IMR-90 (cell line): ENCODE results near the gene DUXB. TPM values are rescaled to one million over a fixed set of nuclear protein-coding genes. Genes with fewer than 3 reads are reported as not detected.

Experiments
- ATAC-seq: fragments of 200-7000 bp; cut with Tn5 transposase; 2 replicates; pipeline ENCODE4 v1.9.1; 2020; ENCODE audit warnings: low read depth, mild to moderate bottlenecking, moderate library complexity
- BruUV-seq: library from RNA; stranded (reverse); fragments of 400-500 nt; replicated peaks from 2 replicates; lab custom pipeline; 2021; lab: Mats Ljungman, UMichigan
- CTCF ChIA-PET: fragments of 300-600 bp; formaldehyde crosslinking; extraction: SDS; loops from one replicate; lab custom pipeline; 2021; ENCODE audit warnings: antibody characterized with exemption; lab: Yijun Ruan, JAX
- POLR2A ChIA-PET: fragments of 300-600 bp; sonication (Branson Sonifier 250); formaldehyde crosslinking; loops from one replicate; lab custom pipeline; 2022; ENCODE audit warnings: antibody characterized with exemption; ENCODE audit not compliant: unreplicated experiment; lab: Charles Lee
- DNase-seq: peaks from one replicate; pipeline ENCODE4 v3.0.0; 2013
- H2AFZ ChIP-seq: replicated peaks from 2 replicates; pipeline ENCODE3; 2013; ENCODE audit warnings: low read length, mild to moderate bottlenecking; ENCODE audit not compliant: poor library complexity
- H2AK5ac ChIP-seq: 2 replicates; pipeline ENCODE4 v1.6.1; 2013; ENCODE audit warnings: low read depth, low read length, inconsistent platforms
- H2AK9ac ChIP-seq: replicated peaks from 2 replicates; pipeline ENCODE3; 2013; ENCODE audit warnings: mild to moderate bottlenecking, low read depth, low read length, moderate library complexity; ENCODE audit not compliant: poor library complexity
- H2BK120ac ChIP-seq: 2 replicates; pipeline ENCODE4 v1.6.1; 2013; ENCODE audit warnings: low read depth, low read length, inconsistent platforms
- H2BK15ac ChIP-seq: 3 replicates; pipeline ENCODE4 v1.6.1; 2013; ENCODE audit warnings: low read depth, low read length, inconsistent platforms
- H2BK20ac ChIP-seq: 2 replicates; pipeline ENCODE4 v1.6.1; 2013; ENCODE audit warnings: low read depth, mild to moderate bottlenecking, inconsistent platforms, low read length, moderate library complexity
- H2BK5ac ChIP-seq: 2 replicates; pipeline ENCODE4 v1.6.1; 2013; ENCODE audit warnings: mild to moderate bottlenecking, low read depth, low read length, inconsistent platforms; ENCODE audit not compliant: poor library complexity, severe bottlenecking
- H3K14ac ChIP-seq: replicated peaks from 2 replicates; pipeline ENCODE4 v1.6.1; 2013; ENCODE audit warnings: low read depth, low read length, inconsistent platforms
- H3K18ac ChIP-seq: 2 replicates; pipeline ENCODE4 v1.6.1; 2013; ENCODE audit warnings: low read depth, low read length, control low read depth
- H3K23ac ChIP-seq: 2 replicates; pipeline ENCODE4 v1.6.1; 2013; ENCODE audit warnings: low read depth, low read length, inconsistent platforms
- H3K27ac ChIP-seq: 2 replicates; pipeline ENCODE4 v1.5.1; 2013; ENCODE audit warnings: mild to moderate bottlenecking, control low read depth, low read length; ENCODE audit not compliant: insufficient read depth
- H3K27me3 ChIP-seq: 2 replicates; pipeline ENCODE4 v1.6.1; 2013; ENCODE audit warnings: low read length; ENCODE audit not compliant: control insufficient read depth, insufficient read depth
- H3K36me3 ChIP-seq: 2 replicates; pipeline ENCODE4 v1.6.1; 2013; ENCODE audit warnings: low read length, mixed read lengths; ENCODE audit not compliant: control insufficient read depth, insufficient read depth
- H3K4ac ChIP-seq: 2 replicates; pipeline ENCODE4 v1.6.1; 2013; ENCODE audit warnings: low read depth, low read length, inconsistent platforms
- H3K4me1 ChIP-seq: 2 replicates; pipeline ENCODE4 v1.6.1; 2013; ENCODE audit warnings: low read length, mixed read lengths; ENCODE audit not compliant: control insufficient read depth, insufficient read depth
- H3K4me2 ChIP-seq: 2 replicates; pipeline ENCODE4 v1.6.1; 2013; ENCODE audit warnings: low read depth, mild to moderate bottlenecking, control low read depth, low read length, moderate library complexity
- H3K4me3 ChIP-seq: 2 replicates; pipeline ENCODE4 v1.5.1; 2013; ENCODE audit warnings: low read depth, mild to moderate bottlenecking, control low read depth, low read length, moderate library complexity; ENCODE audit not compliant: insufficient read depth
- H3K56ac ChIP-seq: 2 replicates; pipeline ENCODE4 v1.6.1; 2013; ENCODE audit warnings: low read length, inconsistent platforms; ENCODE audit not compliant: insufficient read depth; ENCODE audit errors: extremely low read depth
- H3K79me1 ChIP-seq, 2 experiments: 2 replicates each; pipeline ENCODE4 v1.6.1; 2013; ENCODE audit warnings: low read length in 2 of 2, inconsistent platforms in 1 of 2, low read depth in 1 of 2
- H3K9ac ChIP-seq: 2 replicates; pipeline ENCODE4 v1.6.1; 2013; ENCODE audit warnings: low read depth, low read length, control low read depth
- H3K9me1 ChIP-seq: 2 replicates; pipeline ENCODE4 v1.6.1; 2013; ENCODE audit warnings: low read length, inconsistent platforms; ENCODE audit not compliant: insufficient read depth
- H3K9me3 ChIP-seq: 2 replicates; pipeline ENCODE4 v1.6.1; 2013; ENCODE audit warnings: low read length; ENCODE audit not compliant: control insufficient read depth, insufficient read depth
- H4K20me1 ChIP-seq: 2 replicates; pipeline ENCODE4 v1.6.1; 2013; ENCODE audit warnings: low read length, inconsistent platforms; ENCODE audit not compliant: insufficient read depth
- H4K5ac ChIP-seq: 2 replicates; pipeline ENCODE4 v1.6.1; 2013; ENCODE audit warnings: mild to moderate bottlenecking, low read depth, low read length, control low read depth
- H4K8ac ChIP-seq, 2 experiments: 2 replicates each; pipeline ENCODE4 v1.6.1; 2013; ENCODE audit warnings: low read depth in 2 of 2, low read length in 2 of 2, control low read depth in 1 of 2, inconsistent platforms in 1 of 2
- H4K91ac ChIP-seq: 2 replicates; pipeline ENCODE4 v1.6.1; 2013; ENCODE audit warnings: low read depth, low read length, inconsistent platforms; ENCODE audit not compliant: insufficient read depth
- RAD21 ChIP-seq: IDR thresholded peaks from 2 replicates; pipeline ENCODE4 v1.6.1; 2012; ENCODE audit warnings: low read length, improper control_type of control experiment
- RCOR1 ChIP-seq: IDR thresholded peaks from 2 replicates; pipeline ENCODE4 v1.6.1; 2012; ENCODE audit warnings: mild to moderate bottlenecking, low read length, improper control_type of control experiment; ENCODE audit not compliant: insufficient replicate concordance
- RFX5 ChIP-seq: IDR thresholded peaks from 2 replicates; pipeline ENCODE4 v1.8.0; 2012; ENCODE audit warnings: low read depth, mild to moderate bottlenecking, low read length, moderate library complexity
- WGBS, 2 experiments: methylation state at CpG; one replicate each; pipeline versions ENCODE4 v1.1.5 to v1.1.7; 2013; ENCODE audit warnings: missing lambda C conversion rate in 2 of 2; ENCODE audit not compliant: insufficient read length in 1 of 2; ENCODE audit errors: extremely low coverage in 2 of 2; 5-methylcytosine and 5-hydroxymethylcytosine counted together
- dilution Hi-C: fragments of 300-500 bp; cut with HindIII; formaldehyde crosslinking; loops from one replicate; pipeline ENCODE4 v1.14.3; 2018; ENCODE audit warnings: low sequenced_read_pairs; ENCODE audit not compliant: unreplicated experiment
- in situ Hi-C: fragments of 300-500 bp; cut with MboI; formaldehyde crosslinking; loops from 3 replicates; pipeline ENCODE4 v1.14.3; 2019; ENCODE audit warnings: low sequenced_read_pairs, inconsistent platforms, mixed read lengths
- intact Hi-C: fragments of 100-400 bp; cut with micrococcal nuclease; formaldehyde crosslinking; loops from 2 replicates; pipeline ENCODE4 v1.10.0; 2022
- polyA plus RNA-seq, 3 experiments: library from polyadenylated mRNA; depleted of rRNA; stranded (reverse); fragments of >200 nt; gene quantifications; 2 replicates each; pipeline ENCODE4 v1.2.3, GENCODE V29; 2012; ENCODE audit warnings: low replicate concordance in 1 of 3
- total RNA-seq: library from RNA; depleted of rRNA; stranded (reverse); fragments of >200 nt; gene quantifications from 2 replicates; pipeline ENCODE4 v1.2.3, GENCODE V29; 2012
- TF ChIP-seq, protein P1 (sequence below): fragments of 150-350 bp; IDR thresholded peaks from 2 replicates; pipeline ENCODE4 v1.6.1; 2016; ENCODE audit warnings: low read depth, mild to moderate bottlenecking, low read length, moderate library complexity, borderline replicate concordance

The DUXB gene
- total and polyA plus RNA-seq, 2 of the 4 experiments (the other 2 are of a cell fraction), result not detected

DNA sequence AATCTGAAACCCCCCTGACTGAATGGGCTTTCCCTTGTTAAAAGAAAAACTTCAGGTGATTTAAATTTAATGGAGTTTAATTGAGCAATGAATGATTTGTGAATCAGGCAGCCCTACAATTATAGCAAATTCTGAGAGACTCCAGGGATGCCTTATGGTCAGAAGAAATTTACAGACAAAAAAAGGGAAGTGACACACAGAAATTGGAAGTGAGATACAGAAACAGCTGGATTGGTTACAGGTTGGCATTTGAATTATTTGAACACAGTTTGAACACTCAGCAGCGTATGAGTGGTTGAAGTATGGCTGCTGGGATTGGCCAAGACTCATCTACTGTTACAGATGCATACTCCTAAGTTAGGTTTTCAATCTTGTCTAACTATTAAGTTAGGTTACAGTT lies 44.0 kb upstream of the DUXB start:
- ChIA-PET CTCF (no interaction called here), POLR2A (interaction anchor here (0.5 kb wide), 1 partner anchor 189 kb away, joined by 3 read pairs; the partner anchor contains the start of gene TMEM231)
- no peaks in the 10 kb centered on the region for H4K20me1 ChIP-seq
- no peak overlapping the region for H3K56ac ChIP-seq
- no peak overlapping the region for H3K4ac ChIP-seq
- DNase-seq (no peak), ATAC-seq (no peak)
- H3K4me2 ChIP-seq, result no peak overlapping the region
- no peak overlapping the region for H3K4me3 ChIP-seq
- no peak overlapping the region for H3K14ac ChIP-seq
- H3K9me1 ChIP-seq, result no peaks in the 10 kb centered on the region
- intact Hi-C loops (no loop called here), in situ Hi-C loops (no loop called here), dilution Hi-C loops (no loop called here)
- H3K4me1 ChIP-seq, result no peaks in the 10 kb centered on the region
- H3K79me1 ChIP-seq, result no peaks in the 10 kb centered on the region
- no peak overlapping the region for H3K9ac ChIP-seq
- TF ChIP-seq RCOR1 (no peak), RAD21 (no peak), RFX5 (no peak)
- TF ChIP-seq, protein P1, sequence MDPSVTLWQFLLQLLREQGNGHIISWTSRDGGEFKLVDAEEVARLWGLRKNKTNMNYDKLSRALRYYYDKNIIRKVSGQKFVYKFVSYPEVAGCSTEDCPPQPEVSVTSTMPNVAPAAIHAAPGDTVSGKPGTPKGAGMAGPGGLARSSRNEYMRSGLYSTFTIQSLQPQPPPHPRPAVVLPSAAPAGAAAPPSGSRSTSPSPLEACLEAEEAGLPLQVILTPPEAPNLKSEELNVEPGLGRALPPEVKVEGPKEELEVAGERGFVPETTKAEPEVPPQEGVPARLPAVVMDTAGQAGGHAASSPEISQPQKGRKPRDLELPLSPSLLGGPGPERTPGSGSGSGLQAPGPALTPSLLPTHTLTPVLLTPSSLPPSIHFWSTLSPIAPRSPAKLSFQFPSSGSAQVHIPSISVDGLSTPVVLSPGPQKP, result no peak
- no peak overlapping the region for H2BK120ac ChIP-seq
- no peak overlapping the region for H2AK9ac ChIP-seq
- H3K27me3 ChIP-seq, result peaks cover 2% of the 10 kb centered on the region
- no peak overlapping the region for H2BK20ac ChIP-seq
- H2AFZ ChIP-seq, result no peak overlapping the region
- no peak overlapping the region for H2BK5ac ChIP-seq
- no CpG with 5 or more reads among the region's 1 CpG for WGBS, 2 experiments
- H3K18ac ChIP-seq, result no peak overlapping the region
- no peak overlapping the region for H4K8ac ChIP-seq
- BruUV-seq, result no TSS peak
- H4K91ac ChIP-seq, result no peak overlapping the region
- H3K27ac ChIP-seq, result no peak overlapping the region
- H3K23ac ChIP-seq, result no peak overlapping the region
- no peak overlapping the region for H2AK5ac ChIP-seq
- peaks cover 9% of the 10 kb centered on the region for H3K9me3 ChIP-seq
- H4K5ac ChIP-seq, result no peak overlapping the region
- H2BK15ac ChIP-seq, result no peak overlapping the region
- H3K36me3 ChIP-seq, result no peaks in the 10 kb centered on the region
